Stimulated activated CD4-positive, alpha-beta T cell treated with anti-CD3 and anti-CD28 coated beads, Interleukin-2, amount 100 ng/mL, for 48 hours (primary cell): ENCODE data around the gene RELL2.

Source experiments
- DNase-seq, 2 donors: peaks; one replicate each; pipeline ENCODE4 v3.0.0-alpha.2; 2020

RELL2 gene

GRCh38 chr5:141681295-141681694 is 44.5 kb downstream of the RELL2 start:
- DNase-seq = no peak

- DNase-seq = peak; percentile 31 to 32
Measured at GRCh38 chr5:141681695-141682641, 45.2 kb downstream of the RELL2 start, which contains the start of gene ARAP3. ARAP3 (minus strand) TSS chr5:141682230; CDS start chr5:141680486, 1,744 bp downstream.

- no peak for DNase-seq
Measured at GRCh38 chr5:141683596-141684141, 46.9 kb downstream of the RELL2 start.

GRCh38 chr5:141685591-141685990 is 48.8 kb downstream of the RELL2 start:
- no peak for DNase-seq

GRCh38 chr5:141686648-141687416 is 50.0 kb downstream of the RELL2 start:
- DNase-seq = no peak
